Gastroesophageal sphincter (tissue), 4 donors: ENCODE measurements around the gene STRAP. TPM values are rescaled to one million over a fixed set of nuclear protein-coding genes. Genes with fewer than 3 reads are reported as not detected.

Source experiments
- ATAC-seq: fragments of 150-250 bp; one replicate; pipeline ENCODE4 v1.9.1; 2016; ENCODE audit warnings: mild to moderate bottlenecking, moderate library complexity
- H3K27ac ChIP-seq, 4 donors: fragments of 200-600 bp; sonication (generic) in 3 of 4; 1 replicate in 3 of 4; 2 replicates in 1 of 4; pipeline ENCODE4 v1.5.1; 2016 to 2019
- H3K27me3 ChIP-seq: fragments of 200-600 bp; sonication (generic); one replicate; pipeline ENCODE4 v1.5.1; 2019
- H3K36me3 ChIP-seq, 2 donors: fragments of 200-600 bp; sonication (generic); one replicate each; pipeline ENCODE4 v1.5.1; 2019; ENCODE audit warnings: control low read depth in 1 of 2
- H3K4me1 ChIP-seq, 3 donors: fragments of 200-600 bp; sonication (generic); 1 replicate in 2 of 3; 2 replicates in 1 of 3; pipeline ENCODE4 v1.5.1; 2016 to 2019; ENCODE audit warnings: control low read depth in 2 of 3
- H3K4me3 ChIP-seq, 2 donors: fragments of 200-600 bp; sonication (generic); one replicate each; pipeline ENCODE4 v1.5.1; 2019; ENCODE audit warnings: mild to moderate bottlenecking in 1 of 2, moderate library complexity in 1 of 2
- H3K9me3 ChIP-seq, 3 donors: fragments of 200-600 bp; sonication (generic); one replicate each; pipeline ENCODE4 v1.5.1; 2017 to 2019; ENCODE audit warnings: control low read depth in 2 of 3
- CTCF ChIP-seq, 4 experiments: fragments of 200-600 bp in 2 of 4; fragments of 450-650 bp in 2 of 4; sonication (generic) in 1 of 4; IDR thresholded peaks; one replicate each; pipeline ENCODE4 v1.5.1; 2017 to 2019; ENCODE audit warnings: antibody characterized with exemption in 4 of 4, mild to moderate bottlenecking in 2 of 4, moderate library complexity in 2 of 4
- EP300 ChIP-seq: sonication (generic); formaldehyde crosslinking; IDR thresholded peaks from one replicate; pipeline ENCODE4 v1.6.1; 2017; ENCODE audit warnings: antibody characterized with exemption, mild to moderate bottlenecking
- POLR2A ChIP-seq, 2 donors: fragments of 450-650 bp; IDR thresholded peaks; one replicate each; pipeline ENCODE4 v1.6.1; 2017; ENCODE audit warnings: antibody characterized with exemption in 2 of 2, mild to moderate bottlenecking in 2 of 2, moderate library complexity in 1 of 2
- POLR2AphosphoS5 ChIP-seq: sonication (generic); formaldehyde crosslinking; IDR thresholded peaks from one replicate; pipeline ENCODE4 v1.6.1; 2017; ENCODE audit warnings: antibody characterized with exemption
- WGBS, 2 donors: methylation state at CpG; one replicate each; pipeline ENCODE4 v1.1.5; 2018; ENCODE audit warnings: low coverage in 1 of 2; 5-methylcytosine and 5-hydroxymethylcytosine counted together
- total RNA-seq, 4 donors: library from RNA; depleted of rRNA; stranded (reverse); fragments of >200 nt; gene quantifications; one replicate each; pipeline ENCODE4 v1.1.0, GENCODE V29; 2016

STRAP gene
- total RNA-seq, 4 donors from 2014 or later = 63.0 to 97.7 (median 69.2) TPM

- H3K4me1 ChIP-seq = no peaks in the 10 kb centered on the region
- ATAC-seq = no peak
- no peak overlapping the region for H3K27ac ChIP-seq
- no peaks in the 10 kb centered on the region for H3K27me3 ChIP-seq
- WGBS, 2 donors = 75 to 89% methylated on average over 3 of the region's 3 CpGs
- no peak overlapping the region for H3K4me3 ChIP-seq
- no peaks in the 10 kb centered on the region for H3K36me3 ChIP-seq
- TF ChIP-seq CTCF (IDR thresholded peaks at IDR 0.05) (no peak), POLR2AphosphoS5 (no peak), EP300 (no peak), POLR2A (IDR thresholded peaks at IDR 0.05) (no peak)
- H3K9me3 ChIP-seq = no peaks in the 10 kb centered on the region
Measured at GRCh38 chr12:15851919-15852318, 30.3 kb upstream of the STRAP start.

GRCh38 chr12:15852383-15852782 lies 29.8 kb upstream of the STRAP start:
- TF ChIP-seq CTCF (IDR thresholded peaks at IDR 0.05) = no peak
- no peak for TF ChIP-seq POLR2A (IDR thresholded peaks at IDR 0.05)
- TF ChIP-seq EP300 = no peak
- TF ChIP-seq POLR2AphosphoS5 = no peak
- 90 to 96% methylated on average over 4 to 5 of the region's 5 CpGs for WGBS, 2 donors
- ATAC-seq = peak; percentile 68
- Histone ChIP-seq H3K27ac (no peak overlapping the region), H3K9me3 (no peaks in the 10 kb centered on the region), H3K4me3 (no peak overlapping the region), H3K36me3 (no peaks in the 10 kb centered on the region), H3K4me1 (no peaks in the 10 kb centered on the region), H3K27me3 (no peaks in the 10 kb centered on the region)

DNA sequence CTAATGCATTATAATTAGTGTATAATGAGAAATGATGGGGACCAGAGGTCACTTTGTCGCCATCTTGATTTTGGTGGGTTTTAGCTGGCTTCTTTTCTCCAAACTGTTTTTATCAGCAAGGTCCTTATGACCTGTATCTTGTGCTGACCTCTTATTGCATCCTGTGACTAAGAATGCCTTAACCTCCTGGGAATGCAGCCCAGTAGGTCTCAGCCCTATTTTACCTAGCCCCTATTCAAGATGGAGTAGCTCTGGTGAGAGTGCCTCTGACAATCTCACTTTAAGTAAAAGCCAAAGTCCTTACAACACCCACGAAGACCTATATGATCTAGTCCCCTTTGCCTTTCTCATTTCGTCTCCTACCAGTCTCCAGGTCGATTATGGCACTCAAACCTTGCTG lies 28.3 kb upstream of the STRAP start:
- Histone ChIP-seq H3K4me3 (no peak overlapping the region), H3K36me3 (no peaks in the 10 kb centered on the region), H3K9me3 (no peaks in the 10 kb centered on the region), H3K4me1 (no peaks in the 10 kb centered on the region), H3K27me3 (no peaks in the 10 kb centered on the region), H3K27ac (no peak overlapping the region)
- no peak for TF ChIP-seq CTCF (IDR thresholded peaks at IDR 0.05)
- no peak for TF ChIP-seq POLR2AphosphoS5
- TF ChIP-seq POLR2A (IDR thresholded peaks at IDR 0.05) = no peak
- ATAC-seq = no peak
- WGBS, 2 donors = 86 to 90% methylated on average over 3 to 4 of the region's 4 CpGs

GRCh38 chr12:15854916-15855315 lies 27.3 kb upstream of the STRAP start:
- peaks cover 7% of the 10 kb centered on the region for H3K27me3 ChIP-seq
- no peaks in the 10 kb centered on the region for H3K36me3 ChIP-seq
- no peaks in the 10 kb centered on the region for H3K4me1 ChIP-seq
- H3K9me3 ChIP-seq = no peaks in the 10 kb centered on the region
- H3K4me3 ChIP-seq = no peak overlapping the region
- 91 to 93% methylated on average over 1 of the region's 1 CpG for WGBS, 2 donors
- ATAC-seq = no peak
- no peak overlapping the region for H3K27ac ChIP-seq
- TF ChIP-seq POLR2AphosphoS5 (no peak), CTCF (IDR thresholded peaks at IDR 0.05) (no peak), EP300 (no peak), POLR2A (IDR thresholded peaks at IDR 0.05) (no peak)

DNA sequence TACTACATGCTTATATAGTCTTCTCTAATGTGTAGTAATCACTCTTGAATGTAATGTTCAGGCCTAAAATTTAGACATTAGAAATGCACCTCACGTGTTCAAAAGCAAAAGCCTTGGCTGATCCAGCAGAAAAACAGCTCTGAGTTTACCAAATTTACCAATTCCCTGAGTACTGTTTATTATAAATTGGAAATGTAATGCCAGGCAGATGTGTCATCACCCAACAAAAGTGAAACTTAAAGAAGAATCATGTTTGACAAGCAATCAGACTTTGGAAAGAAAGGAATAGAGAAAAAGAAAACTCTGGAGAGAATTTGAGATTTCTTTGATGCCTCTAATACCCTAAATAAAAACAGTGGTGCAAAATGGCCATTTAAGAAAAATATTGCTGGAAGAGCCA lies 26.5 kb upstream of the STRAP start:
- Histone ChIP-seq H3K4me3 (no peak overlapping the region), H3K9me3 (no peaks in the 10 kb centered on the region), H3K4me1 (no peaks in the 10 kb centered on the region), H3K27ac (no peak overlapping the region), H3K27me3 (peaks cover 7% of the 10 kb centered on the region), H3K36me3 (no peaks in the 10 kb centered on the region)
- TF ChIP-seq POLR2AphosphoS5 (no peak), CTCF (IDR thresholded peaks at IDR 0.05) (no peak), POLR2A (IDR thresholded peaks at IDR 0.05) (no peak), EP300 (no peak)
- WGBS, 2 donors = 58 to 69% methylated on average over 1 of the region's 1 CpG
- ATAC-seq = no peak
